HAP-1 (cell line): ENCODE data around the gene MAL.
"Not testable (repeated sequence)": the region's sequence is repeated elsewhere in the genome, so short reads cannot be mapped to it uniquely, and the experiment has no call there.

Experiments used
- DNase-seq, 2 experiments: peaks; one replicate each; pipeline ENCODE4 v3.0.0-alpha.2; 2016 to 2020; ENCODE audit warnings: low spot score in 2 of 2
- H3K27me3 ChIP-seq: fragments of 250-450 bp; sonication (Bioruptor Pico); 2 replicates; pipeline ENCODE4 v1.5.1; 2020; ENCODE audit warnings: low read depth, mild to moderate bottlenecking, moderate library complexity
- H3K36me3 ChIP-seq: fragments of 250-450 bp; sonication (Bioruptor Pico); replicated peaks from 2 replicates; pipeline ENCODE4 v1.5.1; 2020; ENCODE audit warnings: mild to moderate bottlenecking
- H3K4me1 ChIP-seq: fragments of 250-450 bp; sonication (Bioruptor Pico); 2 replicates; pipeline ENCODE4 v1.5.1; 2020; ENCODE audit warnings: mild to moderate bottlenecking
- H3K4me3 ChIP-seq: fragments of 250-450 bp; sonication (Bioruptor Pico); 2 replicates; pipeline ENCODE4 v1.5.1; 2020; ENCODE audit warnings: mild to moderate bottlenecking, moderate library complexity
- H3K9me3 ChIP-seq: fragments of 250-450 bp; sonication (Bioruptor Pico); 2 replicates; pipeline ENCODE4 v1.5.1; 2020; ENCODE audit warnings: mild to moderate bottlenecking, moderate library complexity
- in situ Hi-C: fragments of 300-500 bp; cut with MboI; formaldehyde crosslinking; loops from 3 replicates; pipeline ENCODE4 v1.14.3; 2020; ENCODE audit warnings: low sequenced_read_pairs, inconsistent platforms, mixed read lengths

The MAL gene

DNA sequence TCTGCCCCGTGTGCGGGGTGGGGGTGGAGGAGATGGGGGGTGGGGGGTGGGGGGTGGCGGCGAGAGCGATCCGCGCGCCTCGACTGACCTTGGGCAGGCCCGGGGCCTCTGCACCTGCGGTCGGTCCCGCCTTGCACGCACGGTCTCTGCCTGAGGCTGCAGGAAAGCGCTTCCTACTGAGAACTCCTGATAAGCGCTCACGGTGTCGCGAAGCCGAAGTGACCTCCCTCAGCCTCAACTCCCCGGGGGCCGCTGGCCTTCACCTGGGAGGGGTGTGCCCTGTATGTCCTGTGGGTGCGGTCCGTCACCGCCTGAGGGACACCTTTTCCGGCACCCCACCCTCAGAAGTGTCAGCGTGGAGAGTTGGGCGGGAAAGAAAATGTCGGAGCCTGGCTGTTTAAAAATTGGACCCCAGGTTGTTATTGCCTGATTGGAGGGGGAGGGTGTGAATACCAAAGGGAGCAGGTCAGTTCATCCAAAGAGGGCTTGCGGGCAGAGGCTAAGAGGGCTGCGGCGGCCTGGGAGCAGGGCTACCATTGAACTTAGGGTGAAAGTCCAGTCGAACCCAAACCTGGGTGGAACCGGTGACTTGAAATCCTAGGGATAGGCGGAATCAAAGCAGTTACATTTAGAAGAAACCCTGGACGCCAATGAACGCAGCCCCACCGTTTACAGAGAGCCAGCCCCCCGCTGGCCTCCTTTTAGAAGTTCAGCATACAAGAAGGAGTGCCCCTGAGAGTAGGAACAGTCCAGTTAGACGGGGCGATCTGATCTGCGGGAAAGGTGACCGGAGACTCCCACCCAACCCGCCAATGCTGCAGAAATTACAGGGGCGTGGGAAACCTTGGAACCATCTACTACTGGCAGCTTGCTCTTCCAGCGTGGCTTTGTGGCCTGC lies 1.2 kb downstream of the MAL start:
- Histone ChIP-seq H3K4me3 (no peak overlapping the region), H3K27me3 (peaks cover 45% of the 10 kb centered on the region), H3K4me1 (no peaks in the 10 kb centered on the region), H3K9me3 (no peaks in the 10 kb centered on the region), H3K36me3 (no peaks in the 10 kb centered on the region)
- in situ Hi-C loops: no loop called here
- no peak for DNase-seq

DNA sequence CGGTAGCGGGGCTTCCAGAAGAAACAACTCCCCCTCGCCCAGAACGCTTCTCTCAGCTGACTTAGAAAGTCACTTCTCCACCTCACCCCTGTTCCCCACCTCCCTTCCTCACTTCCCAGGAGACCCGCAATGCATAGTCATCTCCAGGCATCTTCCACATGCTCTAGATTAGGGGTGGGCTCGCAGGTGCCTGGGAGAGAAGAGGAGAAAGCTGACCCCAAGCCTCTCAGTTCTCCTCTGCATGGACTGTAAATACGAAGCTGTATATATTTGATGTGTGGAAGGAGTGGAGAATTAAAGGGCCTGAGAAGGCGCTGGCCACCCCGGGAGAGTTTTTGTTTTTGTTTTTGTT lies 1.8 kb downstream of the MAL start:
- no peak overlapping the region for H3K4me3 ChIP-seq
- no peaks in the 10 kb centered on the region for H3K36me3 ChIP-seq
- H3K27me3 ChIP-seq: peaks cover 45% of the 10 kb centered on the region
- H3K9me3 ChIP-seq: no peaks in the 10 kb centered on the region
- DNase-seq: no peak
- no peaks in the 10 kb centered on the region for H3K4me1 ChIP-seq
- in situ Hi-C loops: no loop called here

DNA sequence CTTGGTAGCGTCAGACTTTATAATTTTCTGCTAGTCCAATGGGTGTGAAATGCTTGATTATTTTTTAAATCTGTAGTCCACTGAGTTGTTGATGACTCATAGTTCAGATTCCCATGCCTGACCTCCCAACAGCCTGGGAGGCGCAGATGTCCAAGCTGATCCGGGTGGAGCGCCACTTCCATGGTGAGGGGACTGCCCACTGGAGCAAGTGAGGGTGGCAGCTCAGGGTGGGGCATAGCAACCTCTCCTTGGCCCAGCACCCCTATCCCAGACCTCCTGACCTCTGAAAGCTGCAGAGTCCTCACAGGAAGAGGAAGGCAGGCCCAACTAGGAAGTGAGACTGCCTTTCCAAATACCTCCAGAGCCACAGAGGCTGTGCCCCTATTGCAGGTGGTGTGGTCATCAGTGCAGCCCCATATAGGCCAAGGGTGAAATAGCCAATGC lies 4.4 kb downstream of the MAL start:
- DNase-seq: no peak
- H3K27me3 ChIP-seq: peaks cover 29% of the 10 kb centered on the region
- H3K36me3 ChIP-seq: no peaks in the 10 kb centered on the region
- H3K9me3 ChIP-seq: no peaks in the 10 kb centered on the region
- in situ Hi-C loops: no loop called here
- no peak overlapping the region for H3K4me3 ChIP-seq
- no peaks in the 10 kb centered on the region for H3K4me1 ChIP-seq

DNA sequence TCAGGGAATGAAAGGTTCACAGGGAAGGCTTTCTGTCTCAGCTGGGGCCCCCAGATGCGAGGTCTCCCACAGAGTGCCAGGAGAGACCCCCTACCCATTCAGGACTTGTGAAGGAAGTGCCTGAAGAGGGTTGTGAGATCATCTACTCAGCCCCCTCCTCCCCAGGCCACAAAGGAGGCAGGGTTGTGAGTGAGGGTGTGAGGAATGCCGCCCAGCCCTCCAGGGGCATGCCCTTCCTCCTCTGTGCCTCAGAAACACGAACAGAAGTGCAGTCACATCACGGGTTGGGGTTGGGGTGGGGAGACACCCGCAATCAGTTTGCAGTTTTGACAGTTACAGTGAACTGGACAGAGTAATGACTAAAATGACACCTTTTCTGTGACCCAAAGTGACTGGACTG lies 5.0 kb downstream of the MAL start:
- Histone ChIP-seq H3K4me1 (no peaks in the 10 kb centered on the region), H3K27me3 (peaks cover 23% of the 10 kb centered on the region), H3K4me3 (no peak overlapping the region), H3K36me3 (no peaks in the 10 kb centered on the region), H3K9me3 (no peaks in the 10 kb centered on the region)
- in situ Hi-C loops: no loop called here
- DNase-seq: no peak

DNA sequence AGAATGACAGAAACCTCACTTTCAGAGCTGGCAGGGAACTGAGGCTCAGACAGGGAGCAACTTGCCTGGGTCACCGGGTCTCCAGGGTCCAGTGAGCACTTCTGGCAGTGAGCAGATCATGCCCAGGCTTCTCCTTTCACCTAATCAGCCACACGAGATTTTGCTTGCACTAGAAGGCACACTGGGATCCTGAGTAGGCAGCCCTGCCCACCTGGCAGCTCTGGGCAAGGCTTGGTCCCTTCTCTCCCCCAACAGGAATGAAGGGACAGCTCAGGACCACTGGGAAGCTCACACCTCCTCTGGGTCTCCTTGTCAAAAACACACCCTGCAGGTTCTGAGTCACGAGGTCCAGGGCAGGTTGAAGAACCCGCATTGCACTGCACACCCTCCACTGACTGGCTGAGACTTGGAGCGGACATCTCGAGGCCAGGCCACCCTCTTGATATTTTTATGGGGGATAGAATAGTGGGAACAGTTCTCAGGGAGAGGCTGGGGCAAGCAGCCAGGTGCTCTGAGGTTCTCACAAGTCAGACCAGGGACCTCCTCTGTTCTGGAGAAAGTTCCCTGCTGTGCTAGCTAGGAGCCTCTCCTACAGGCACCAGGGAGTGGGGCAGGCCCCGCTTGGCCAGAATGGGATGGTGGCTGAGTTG lies 5.7 kb downstream of the MAL start:
- H3K4me1 ChIP-seq: no peaks in the 10 kb centered on the region
- no peaks in the 10 kb centered on the region for H3K9me3 ChIP-seq
- in situ Hi-C loops: no loop called here
- no peak for DNase-seq
- no peaks in the 10 kb centered on the region for H3K36me3 ChIP-seq
- H3K27me3 ChIP-seq: peaks cover 16% of the 10 kb centered on the region
- no peak overlapping the region for H3K4me3 ChIP-seq

DNA sequence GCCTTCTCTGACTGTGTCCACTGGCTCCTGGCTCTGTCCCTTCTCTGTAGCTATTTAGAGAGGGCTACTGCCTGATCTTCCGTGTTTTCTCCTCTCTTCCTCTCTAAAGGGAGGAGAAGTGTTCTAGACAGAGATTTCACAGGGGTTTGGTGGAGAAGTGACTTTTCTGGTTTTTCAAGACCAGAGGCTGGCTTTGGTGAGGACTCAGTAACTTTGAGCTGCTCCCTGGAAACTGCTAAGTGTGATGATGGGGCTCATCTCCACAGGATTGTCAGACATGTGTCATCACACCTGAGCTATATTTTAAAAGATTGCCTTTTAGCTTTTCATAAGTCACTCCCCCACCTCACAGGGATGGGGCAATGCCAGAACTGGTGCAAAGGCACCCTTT lies 6.2 kb downstream of the MAL start:
- H3K4me1 ChIP-seq: no peaks in the 10 kb centered on the region
- no peak for DNase-seq
- peaks cover 14% of the 10 kb centered on the region for H3K27me3 ChIP-seq
- in situ Hi-C loops: no loop called here
- no peaks in the 10 kb centered on the region for H3K36me3 ChIP-seq
- H3K9me3 ChIP-seq: no peaks in the 10 kb centered on the region
- H3K4me3 ChIP-seq: no peak overlapping the region

DNA sequence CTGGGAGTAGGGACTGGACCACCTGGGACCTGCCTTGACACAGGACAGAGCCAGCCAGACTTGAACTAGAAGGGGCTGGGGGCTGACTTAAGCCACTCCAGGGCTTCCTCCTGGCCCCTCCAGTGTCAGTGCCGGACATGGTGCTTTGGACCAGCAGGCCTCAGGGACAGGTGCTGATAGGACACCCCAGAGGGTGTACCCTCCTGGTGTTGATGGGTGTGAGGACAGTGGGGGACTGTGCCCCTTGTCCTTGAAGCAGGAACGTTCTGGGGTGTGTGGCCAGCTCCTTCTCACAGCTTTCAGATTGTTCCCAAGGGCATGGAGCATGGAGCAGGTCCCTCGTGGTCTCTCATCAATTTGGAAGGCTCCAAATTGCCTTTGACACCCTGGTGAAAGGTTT lies 6.8 kb downstream of the MAL start:
- H3K4me3 ChIP-seq: no peak overlapping the region
- H3K4me1 ChIP-seq: no peaks in the 10 kb centered on the region
- DNase-seq: no peak
- H3K9me3 ChIP-seq: no peaks in the 10 kb centered on the region
- in situ Hi-C loops: no loop called here
- peaks cover 8% of the 10 kb centered on the region for H3K27me3 ChIP-seq
- no peaks in the 10 kb centered on the region for H3K36me3 ChIP-seq

DNA sequence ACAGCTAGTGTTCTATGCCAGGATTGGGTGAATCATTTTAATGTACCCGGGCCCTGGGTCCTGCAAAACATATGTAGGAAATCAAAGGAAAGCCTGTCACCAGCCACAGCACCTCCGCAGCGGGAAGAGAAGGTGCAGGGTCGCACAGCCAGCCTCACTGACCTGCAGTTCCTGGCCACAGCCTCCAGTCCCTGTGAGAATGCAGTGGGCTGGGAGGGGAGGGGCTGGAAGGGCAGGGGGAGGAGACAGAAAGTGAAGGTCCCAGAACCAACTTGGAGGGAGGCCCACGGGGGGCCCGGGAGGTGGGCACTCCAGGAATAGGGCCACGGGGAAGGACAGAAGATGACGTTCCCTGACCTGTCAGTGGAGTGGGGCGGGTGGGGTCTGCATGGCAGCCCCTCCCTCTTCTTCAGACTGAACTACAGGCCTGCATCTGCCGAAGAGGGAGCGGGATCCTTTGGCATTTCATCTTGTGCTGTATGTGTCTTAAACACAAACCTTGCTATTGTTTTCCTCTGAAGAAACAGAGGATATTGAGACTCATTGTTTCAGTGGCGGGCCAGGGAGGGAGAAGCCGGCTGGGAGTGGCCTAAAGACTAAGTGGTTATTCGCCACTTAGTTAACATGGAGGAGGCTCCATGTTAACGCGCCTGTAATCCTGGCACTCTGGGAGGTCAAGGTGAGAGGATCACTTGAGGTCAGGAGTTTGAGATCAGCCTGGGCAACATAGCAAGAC lies 7.5 kb downstream of the MAL start:
- Histone ChIP-seq H3K4me1 (no peaks in the 10 kb centered on the region), H3K9me3 (no peaks in the 10 kb centered on the region), H3K36me3 (no peaks in the 10 kb centered on the region), H3K27me3 (peaks cover 6% of the 10 kb centered on the region), H3K4me3 (no peak overlapping the region)
- in situ Hi-C loops: no loop called here
- DNase-seq: no peak

DNA sequence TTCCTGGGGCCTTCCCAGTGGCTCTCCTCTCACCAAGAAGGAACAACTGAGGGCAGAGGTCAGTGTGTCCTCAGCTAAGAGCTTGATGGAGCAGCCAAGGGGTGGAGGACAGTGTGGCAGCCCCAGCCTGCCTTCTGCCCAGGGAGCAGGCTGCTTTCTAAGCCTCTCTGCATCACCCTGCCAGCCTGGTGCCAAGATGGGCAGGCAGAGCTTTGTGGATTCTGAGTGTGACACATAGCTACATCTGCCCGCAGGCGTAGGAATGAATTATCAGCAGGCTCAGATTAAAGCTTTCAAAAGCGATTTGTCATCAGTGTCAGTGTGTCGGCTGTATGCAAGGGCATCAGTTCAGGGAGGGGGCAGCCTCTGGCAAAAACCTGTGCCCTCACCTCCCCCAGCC lies 8.7 kb downstream of the MAL start:
- no peaks in the 10 kb centered on the region for H3K36me3 ChIP-seq
- DNase-seq: no peak
- no peaks in the 10 kb centered on the region for H3K9me3 ChIP-seq
- H3K4me1 ChIP-seq: no peaks in the 10 kb centered on the region
- H3K27me3 ChIP-seq: peaks cover under 1% of the 10 kb centered on the region
- H3K4me3 ChIP-seq: no peak overlapping the region
- in situ Hi-C loops: no loop called here

DNA sequence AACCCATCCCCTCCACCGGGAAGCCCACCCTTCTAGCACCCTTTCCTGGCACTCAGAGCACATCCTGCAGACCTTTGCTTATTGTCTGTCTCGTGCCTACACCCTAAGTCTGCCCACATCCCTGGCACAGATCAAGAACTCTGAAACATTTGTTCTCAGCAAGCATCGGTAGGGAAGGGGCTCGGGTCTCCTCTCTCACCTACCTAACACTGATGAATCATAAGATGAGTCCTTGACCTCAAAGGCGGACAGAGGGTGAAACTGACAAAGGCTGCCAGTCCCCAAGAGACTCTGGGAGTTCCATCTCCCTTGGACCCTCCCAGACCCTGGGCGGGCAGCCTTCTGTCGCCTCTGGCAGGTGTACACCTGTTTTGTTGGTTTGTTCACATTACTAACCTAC lies 9.3 kb downstream of the MAL start:
- Histone ChIP-seq H3K36me3 (no peaks in the 10 kb centered on the region), H3K4me1 (no peaks in the 10 kb centered on the region), H3K27me3 (no peaks in the 10 kb centered on the region; the same call in 1 of the 2 replicates), H3K9me3 (no peaks in the 10 kb centered on the region), H3K4me3 (no peak overlapping the region)
- in situ Hi-C loops: no loop called here
- no peak for DNase-seq

DNA sequence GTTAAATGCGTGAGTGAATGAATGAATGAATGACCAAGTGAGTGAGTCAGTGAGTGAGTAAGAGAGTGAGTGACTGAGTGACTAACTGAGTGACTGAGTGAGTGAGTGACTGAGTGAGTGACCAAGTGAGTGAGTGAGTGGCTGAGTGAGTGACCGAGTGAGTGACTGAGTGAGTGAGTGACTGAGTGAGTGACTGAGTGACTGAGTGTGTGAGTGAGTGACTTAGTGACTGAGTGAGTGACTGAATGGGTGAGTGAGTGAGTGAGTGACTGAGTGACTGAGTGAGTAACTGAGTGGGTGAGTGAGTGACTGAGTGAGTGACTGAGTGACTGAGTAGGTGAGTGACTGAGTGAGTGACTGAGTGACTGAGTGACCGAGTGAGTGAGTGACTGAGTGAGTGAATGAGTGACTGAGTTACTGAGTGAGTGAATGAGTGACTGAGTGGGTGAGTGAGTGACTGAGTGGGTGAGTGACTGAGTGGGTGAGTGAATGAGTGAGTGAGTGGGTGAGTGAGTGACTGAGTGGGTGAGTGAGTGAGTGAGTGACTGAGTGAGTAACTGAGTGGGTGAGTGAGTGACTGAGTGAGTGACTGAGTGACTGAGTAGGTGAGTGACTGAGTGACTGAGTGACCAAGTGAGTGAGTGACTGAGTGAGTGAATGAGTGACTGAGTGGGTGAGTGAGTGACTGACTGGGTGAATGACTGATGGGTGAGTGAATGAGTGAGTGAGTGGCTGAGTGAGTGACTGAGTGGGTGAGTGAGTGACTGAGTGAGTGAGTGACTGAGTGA lies 11.3 kb downstream of the MAL start:
- H3K27me3 ChIP-seq: no peaks in the 10 kb centered on the region
- no peaks in the 10 kb centered on the region for H3K9me3 ChIP-seq
- H3K4me3 ChIP-seq: no peak overlapping the region
- in situ Hi-C loops: no loop called here
- no peak for DNase-seq
- H3K4me1 ChIP-seq: no peaks in the 10 kb centered on the region
- H3K36me3 ChIP-seq: no peaks in the 10 kb centered on the region

DNA sequence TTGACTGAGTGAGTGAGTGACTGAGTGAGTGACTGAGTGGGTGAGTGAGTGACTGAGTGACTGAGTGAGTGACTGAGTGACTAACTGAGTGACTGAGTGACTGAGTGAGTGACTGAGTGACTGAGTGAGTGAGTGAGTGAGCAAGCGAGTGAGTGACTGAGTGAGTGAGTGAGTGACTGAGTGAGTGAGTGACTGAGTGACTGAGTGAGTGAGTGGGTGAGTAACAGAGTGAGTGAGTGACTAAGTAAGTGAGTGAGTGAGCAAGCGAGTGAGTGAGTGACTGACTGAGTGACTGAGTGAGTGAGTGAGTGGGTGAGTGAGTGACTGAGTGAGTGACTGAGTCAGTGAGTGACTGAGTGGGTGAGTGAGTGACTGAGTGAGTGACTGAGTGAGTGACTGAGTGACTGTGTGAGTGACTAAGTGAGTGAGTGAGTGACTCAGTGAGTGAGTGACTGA lies 11.9 kb downstream of the MAL start:
- DNase-seq: no peak
- Histone ChIP-seq H3K36me3 (no peaks in the 10 kb centered on the region), H3K4me3 (no peak overlapping the region), H3K4me1 (no peaks in the 10 kb centered on the region), H3K9me3 (no peaks in the 10 kb centered on the region), H3K27me3 (no peaks in the 10 kb centered on the region)
- in situ Hi-C loops: no loop called here

DNA sequence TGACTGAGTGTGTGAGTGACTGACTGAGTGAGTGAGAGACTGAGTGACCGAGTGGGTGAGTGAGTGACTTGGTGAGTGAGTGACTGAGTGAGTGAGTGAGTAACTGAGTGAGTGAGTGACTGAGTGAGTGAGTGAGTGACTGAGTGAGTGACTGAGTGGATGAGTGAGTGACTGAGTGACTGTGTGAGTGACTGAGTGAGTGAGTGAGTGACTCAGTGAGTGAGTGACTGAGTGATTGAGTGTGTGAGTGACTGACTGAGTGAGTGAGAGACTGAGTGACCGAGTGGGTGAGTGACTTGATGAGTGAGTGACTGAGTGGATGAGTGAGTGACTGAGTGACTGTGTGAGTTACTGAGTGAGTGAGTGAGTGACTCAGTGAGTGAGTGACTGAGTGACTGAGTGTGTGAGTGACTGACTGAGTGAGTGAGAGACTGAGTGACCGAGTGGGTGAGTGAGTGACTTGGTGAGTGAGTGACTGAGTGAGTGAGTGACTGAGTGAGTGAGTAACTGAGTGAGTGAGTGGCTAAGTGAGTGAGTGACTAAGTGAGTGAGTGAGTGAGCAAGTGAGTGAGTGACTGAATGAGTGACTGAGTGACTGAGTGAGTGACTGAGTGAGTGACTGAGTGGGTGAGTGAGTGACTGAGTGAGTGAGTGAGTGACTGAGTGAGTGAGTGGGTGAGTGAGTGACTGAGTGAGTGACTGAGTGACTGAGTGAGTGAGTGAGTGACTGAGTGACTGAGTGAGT lies 12.5 kb downstream of the MAL start:
- H3K36me3 ChIP-seq, in situ Hi-C loops: not testable (repeated sequence)

More for the DNA sequence above, 12.5 kb downstream of the MAL start:
- H3K27me3 ChIP-seq, H3K4me1 ChIP-seq, H3K4me3 ChIP-seq, H3K9me3 ChIP-seq, DNase-seq: not testable (repeated sequence)
